Measurements from ENCODE around the gene TMEM204.

GRCh38 chr16:1498899-1499676 lies 34.4 kb upstream of the TMEM204 start:
- TF ChIP-seq CTCF (IDR thresholded peaks at IDR 0.05; ENCODE audit: low read depth, low read length) (no peak), EZH2phosphoT487 (IDR thresholded peaks at IDR 0.05; ENCODE audit: low read depth) (no peak)
